ENCODE measurements around the gene ANAPC13.

Gene ANAPC13, protein sequence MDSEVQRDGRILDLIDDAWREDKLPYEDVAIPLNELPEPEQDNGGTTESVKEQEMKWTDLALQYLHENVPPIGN

DNA sequence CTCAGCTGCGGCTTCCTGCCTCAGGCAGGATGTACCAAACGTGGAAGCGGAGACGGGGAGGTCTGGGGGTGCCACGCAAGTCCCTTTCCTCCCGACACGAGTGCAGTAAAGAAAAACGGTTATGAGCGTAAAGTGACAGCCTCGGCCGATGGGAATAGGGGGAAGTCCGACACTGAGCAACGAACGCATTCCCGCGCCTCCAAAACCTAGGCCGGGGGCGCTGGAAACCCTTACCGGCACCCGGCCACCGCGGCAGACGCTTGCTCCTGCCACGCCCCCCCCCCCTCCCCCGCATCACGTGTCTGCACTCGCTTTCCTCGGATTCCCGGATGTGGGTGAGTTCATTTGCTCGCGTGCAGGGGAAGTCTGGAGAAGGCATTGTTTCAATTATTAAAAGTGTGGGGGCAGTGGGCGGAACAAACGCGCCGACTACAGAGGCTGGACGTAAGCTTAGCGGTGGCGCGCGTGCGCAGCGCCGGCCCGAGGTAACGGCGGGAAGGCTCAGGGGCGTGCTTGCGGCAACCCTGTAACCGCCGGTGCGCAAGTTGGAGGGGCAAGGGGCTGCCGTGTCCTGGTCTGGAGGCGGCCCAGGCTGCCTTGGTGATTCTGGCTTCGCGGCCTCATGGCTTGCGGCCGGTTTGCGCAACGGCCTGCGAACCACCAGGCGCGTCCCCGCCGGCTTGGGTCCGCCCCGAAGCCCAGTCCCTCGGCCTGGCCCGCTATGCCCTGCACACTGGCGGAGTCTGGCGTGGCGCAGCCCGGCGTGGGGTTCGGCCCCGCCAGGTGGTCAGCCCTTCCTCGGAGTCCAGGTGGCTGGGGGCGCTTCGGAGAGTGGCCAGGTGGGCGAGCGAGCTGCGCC lies at the start of gene ANAPC13, which contains the start of gene CEP63:
Gene ANAPC13, minus strand, starts transcription at position 268 of the 859 bp plus-strand sequence. CDS start 3,081 bp downstream, outside the sequence.
Gene CEP63, plus strand, starts transcription at position 340 of the 859 bp plus-strand sequence. CDS start 9,264 bp downstream, outside the sequence.
- peak; percentile 90 for DNase-seq (ENCODE audit: low read depth)

DNA sequence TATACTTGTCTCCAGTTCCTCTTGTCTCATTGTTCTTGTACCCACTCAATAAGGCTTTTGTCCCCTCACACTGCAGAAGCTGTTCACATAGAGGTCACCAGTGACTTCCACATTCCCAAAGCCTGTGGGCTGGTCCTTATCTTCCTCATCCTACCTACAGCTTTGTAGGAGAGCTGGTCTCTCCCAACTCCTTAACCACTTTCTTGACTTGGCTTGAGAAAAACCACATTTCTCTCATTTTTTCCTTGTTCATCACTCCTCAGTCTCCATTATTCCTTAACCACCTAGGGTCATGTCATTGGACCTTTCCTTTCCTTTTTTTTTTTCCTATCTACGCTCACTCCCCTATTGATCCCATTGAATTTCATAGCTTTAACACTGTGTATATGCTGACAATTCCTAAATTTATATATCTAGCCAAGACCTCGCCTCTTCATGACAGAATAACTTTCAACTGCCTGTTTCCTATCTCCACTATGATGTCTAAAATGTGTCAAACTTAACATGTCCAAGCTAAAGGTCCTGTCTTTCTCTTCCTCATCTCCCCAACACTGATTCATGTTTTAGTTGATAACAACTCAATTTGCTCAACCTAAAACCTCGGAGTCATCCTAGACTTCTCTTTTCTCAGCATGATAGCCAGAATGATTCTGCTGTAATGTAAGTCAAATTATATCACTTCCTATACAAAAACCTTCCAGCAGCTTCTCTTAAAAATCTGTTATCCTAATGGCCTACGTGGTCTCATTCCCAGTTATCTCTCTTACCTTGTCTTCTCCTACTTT lies 49.6 kb upstream of the ANAPC13 start:
- no peak for DNase-seq (ENCODE audit: low read depth)

DNA sequence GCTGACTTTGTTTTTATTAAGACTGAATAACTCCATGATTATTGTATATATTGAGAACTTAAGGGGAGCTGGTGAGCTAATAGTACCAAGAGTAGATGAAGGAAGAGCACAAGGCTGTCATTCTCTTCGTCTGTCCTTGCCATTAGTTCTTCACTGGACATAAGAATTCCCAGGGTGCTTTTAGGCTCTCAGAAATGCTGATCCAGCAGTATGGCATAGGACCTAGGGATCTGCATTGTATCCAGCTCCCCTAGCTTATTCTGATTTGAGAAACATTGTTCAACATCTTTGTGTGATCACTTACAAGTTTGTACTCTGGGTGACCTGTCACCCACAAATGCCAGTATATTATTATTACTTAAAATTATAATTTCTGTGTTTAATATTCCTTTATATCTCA lies 47.7 kb upstream of the ANAPC13 start:
- no peak for DNase-seq (ENCODE audit: low read depth)

DNA sequence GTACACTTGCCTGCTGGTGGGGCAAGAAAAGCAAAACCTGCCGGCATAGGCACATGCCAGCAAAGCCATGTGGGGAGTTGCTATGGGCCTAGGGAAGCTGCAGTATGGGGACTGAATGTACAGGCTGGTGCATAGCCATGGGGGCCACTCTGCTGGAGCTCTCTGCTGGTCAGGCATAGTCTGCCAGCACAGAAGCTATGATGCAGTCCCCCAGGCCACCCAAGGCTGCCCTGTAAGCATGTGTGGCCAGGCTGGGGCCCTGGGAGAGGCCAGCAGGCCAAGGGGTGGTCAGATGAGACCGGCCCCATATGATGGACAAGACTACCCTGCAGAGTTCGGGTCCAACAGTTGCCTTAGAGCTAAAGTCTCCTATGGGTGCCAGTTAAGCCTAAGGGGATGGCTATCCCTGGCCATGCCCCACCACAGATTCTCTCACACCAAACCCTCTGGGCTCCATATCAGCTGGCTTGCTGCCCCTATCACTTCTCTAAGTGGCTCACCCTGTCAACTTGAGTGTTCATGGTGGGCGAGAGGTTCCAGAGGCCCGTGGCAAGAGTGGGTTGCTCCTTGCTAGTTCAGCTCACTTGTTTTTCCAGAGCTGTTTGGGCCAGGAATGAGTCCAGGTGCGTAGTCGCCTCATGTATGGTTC lies 41.9 kb upstream of the ANAPC13 start:
- no peak for DNase-seq (ENCODE audit: low read depth)

DNA sequence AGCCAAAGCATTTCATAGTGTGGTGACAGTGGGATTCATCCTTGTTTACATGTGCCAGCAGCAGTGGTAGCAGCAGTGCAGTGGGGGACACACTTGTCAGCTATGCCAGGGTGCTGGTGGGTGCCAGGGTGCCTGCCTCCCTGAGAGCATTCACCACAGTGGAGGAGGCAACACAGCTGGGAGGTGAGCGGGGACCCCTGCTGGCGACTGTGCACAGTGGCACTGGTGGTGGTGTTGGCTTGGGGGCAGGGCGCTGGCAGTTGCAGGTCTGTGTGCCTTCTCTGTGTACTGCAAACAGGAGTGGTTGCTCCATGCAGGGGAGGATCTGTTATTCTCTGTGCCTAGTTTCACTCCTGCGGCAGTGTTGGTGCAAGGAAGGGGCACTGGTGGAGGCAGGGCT lies 41.3 kb upstream of the ANAPC13 start:
- DNase-seq (ENCODE audit: low read depth), result no peak

DNA sequence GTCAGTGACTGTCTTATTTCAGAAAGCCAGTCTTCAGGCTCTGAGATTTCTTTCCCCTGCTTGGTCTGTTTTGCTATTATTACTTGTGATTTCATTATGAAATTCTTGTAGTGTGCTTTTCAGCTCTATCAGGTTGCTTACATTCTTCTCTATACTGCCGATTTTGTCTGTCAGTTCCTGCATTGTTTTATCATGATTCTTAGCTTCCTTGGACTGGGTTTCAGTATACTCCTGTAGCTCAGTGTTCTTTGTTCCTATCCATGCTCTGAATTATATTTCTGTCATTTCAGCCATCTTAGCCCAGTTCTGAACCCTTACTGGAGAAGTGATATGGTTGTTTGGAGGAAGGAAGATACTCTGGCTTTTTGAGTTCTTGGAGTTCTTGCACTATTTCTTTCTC lies 40.5 kb upstream of the ANAPC13 start:
- DNase-seq (ENCODE audit: low read depth), result no peak

DNA sequence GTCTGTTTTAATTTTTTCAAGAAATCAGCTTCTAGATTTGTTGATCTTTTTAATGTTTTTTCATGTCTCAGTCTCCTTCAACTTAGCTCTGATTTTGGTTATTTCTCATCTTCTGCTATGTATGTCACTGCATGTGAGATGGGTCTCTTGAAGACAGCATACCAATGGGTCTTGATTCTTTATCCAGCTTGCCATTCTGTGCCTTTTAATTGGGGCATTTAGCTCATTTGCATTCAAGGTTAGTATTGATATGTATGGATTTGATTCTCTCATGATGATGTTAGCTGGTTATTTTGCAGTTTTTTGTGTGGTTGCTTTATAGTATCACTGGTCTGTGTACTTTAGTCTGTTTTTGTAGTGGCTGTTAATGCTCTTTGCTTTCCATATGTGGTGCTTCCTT lies 39.5 kb upstream of the ANAPC13 start:
- DNase-seq (ENCODE audit: low read depth), result no peak

DNA sequence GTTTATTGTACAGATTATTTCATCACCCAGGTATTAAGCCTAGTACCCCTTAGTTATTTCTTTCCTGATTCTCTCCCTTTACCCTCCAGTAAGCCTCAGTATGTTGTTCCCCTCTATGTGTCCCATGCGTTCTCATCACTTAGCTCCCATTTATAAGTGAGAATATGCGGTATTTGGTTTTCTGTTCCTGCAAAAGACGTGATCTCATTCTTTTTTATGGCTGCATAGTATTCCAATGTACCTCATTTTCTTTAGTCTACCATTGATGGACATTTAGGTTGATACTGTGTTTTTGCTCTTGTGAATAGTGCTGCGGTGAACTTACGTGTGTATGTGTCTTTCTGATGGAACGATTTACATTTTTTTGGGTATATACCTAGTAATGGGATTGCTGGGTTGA lies 36.8 kb upstream of the ANAPC13 start:
- DNase-seq (ENCODE audit: low read depth), result no peak

DNA sequence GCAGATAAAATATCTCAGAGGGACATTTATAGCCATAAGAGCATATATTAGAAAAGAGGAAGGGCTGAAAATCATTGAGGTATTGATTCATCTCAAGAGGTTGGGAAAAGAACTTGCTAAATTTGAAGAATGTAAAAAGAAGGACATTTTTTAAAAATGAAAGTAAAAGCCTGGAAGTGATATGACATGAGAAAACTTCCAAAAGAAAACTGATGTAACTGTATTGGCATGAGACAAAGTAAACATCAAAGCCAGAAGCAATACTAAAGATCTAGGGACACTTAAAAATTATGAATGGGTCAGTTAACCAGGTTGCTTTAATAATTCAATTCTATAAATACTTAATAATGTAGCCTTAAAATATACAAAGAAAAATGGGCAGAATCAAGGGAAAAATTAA lies 32.0 kb upstream of the ANAPC13 start:
- DNase-seq (ENCODE audit: low read depth), result no peak

DNA sequence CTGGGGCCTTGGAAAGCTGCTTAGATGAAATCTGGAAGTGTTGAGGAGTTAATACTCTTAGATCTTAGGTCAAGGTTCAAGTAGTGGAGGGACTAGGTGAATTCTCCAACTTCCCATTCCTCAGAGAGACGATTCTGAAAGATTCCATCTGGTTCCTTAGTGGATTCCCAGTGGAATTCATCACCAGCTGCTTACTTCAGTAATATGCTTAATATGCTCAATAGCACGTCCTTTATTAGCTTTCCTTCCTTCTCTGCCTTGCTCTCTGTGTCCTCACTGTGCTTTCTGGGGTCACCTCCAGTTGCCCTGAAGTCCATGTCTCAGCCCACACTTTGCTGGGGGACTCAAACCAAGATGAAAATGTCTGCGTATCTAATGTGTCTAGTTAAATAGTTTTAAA lies 31.1 kb upstream of the ANAPC13 start:
- no peak for DNase-seq (ENCODE audit: low read depth)

DNA sequence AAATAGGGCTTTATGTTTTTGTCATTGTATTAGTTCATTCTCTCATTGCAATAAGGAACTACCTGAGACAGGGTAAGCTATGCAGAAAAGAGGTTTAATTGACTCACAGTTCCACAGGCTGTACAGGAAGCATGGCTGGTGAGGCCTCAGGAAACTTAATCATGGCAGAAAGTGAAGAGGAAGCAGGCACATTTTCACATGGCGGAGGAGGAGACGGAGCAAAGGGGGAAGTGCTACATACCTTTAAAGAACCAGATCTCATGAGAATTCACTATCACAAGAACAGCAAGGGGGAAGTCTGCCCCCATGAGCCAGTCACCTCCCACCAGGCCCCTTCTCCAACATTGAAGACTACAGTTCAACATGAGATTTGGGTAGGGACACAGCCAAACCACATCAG lies 25.7 kb upstream of the ANAPC13 start:
- no peak for DNase-seq (ENCODE audit: low read depth)

DNA sequence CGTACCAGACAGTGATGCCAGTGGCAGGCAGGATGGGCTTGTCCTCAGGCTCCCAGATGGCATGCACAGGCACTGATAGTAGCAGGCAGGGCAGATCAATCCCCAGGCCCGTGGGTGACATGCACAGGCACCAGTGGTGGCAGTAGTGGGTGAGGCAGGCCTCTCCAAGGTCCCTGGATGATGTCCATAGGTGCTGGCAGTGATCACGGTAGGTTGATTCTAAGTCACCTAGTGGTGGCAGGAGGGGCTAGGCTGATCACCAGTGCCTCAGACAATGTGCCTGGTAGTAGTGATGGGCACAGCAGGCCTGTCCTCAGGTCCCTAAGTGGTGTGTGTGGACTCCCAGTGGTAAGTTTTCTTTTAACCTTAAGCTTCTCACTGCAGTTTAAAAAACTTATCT lies 19.7 kb upstream of the ANAPC13 start:
- DNase-seq (ENCODE audit: low read depth), result no peak

DNA sequence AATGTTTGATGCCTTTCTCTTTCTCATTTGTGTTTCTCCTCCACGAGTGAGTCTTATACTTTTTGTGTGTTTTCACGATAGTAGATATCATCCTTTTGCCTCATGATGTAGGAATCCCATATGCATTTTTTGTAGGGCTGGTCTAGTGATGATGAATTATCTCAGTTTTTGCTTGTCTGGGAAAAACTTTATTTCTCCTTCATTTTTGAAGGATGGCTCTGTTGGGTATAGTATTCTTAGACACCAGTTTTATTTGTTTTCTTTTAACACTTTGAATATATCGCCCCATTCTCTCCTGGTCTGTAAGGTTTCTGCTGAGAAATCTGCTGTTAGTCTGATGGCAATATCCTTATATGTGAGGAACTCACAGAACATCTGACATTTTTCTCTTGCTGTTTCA lies 18.3 kb upstream of the ANAPC13 start:
- no peak for DNase-seq (ENCODE audit: low read depth)

DNA sequence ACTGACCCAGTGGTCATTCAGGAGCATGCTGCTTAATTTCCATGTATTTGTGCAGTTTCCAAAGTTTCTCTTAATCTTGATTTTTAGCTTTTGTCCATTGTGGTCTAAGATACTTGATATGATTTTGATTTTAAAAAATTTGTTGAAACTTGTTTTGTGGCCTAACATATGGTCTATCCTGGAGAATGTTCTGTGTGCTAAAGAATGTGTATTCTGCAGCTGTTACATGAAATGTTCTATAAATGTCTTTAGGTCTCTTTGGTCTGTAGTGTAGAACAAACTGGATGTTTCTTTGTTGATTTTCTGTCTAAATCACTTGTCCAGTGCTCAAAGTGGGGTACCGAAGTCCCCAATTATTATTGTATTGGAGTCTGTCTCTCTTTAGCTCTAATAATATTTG lies 17.5 kb upstream of the ANAPC13 start:
- DNase-seq (ENCODE audit: low read depth), result no peak

DNA sequence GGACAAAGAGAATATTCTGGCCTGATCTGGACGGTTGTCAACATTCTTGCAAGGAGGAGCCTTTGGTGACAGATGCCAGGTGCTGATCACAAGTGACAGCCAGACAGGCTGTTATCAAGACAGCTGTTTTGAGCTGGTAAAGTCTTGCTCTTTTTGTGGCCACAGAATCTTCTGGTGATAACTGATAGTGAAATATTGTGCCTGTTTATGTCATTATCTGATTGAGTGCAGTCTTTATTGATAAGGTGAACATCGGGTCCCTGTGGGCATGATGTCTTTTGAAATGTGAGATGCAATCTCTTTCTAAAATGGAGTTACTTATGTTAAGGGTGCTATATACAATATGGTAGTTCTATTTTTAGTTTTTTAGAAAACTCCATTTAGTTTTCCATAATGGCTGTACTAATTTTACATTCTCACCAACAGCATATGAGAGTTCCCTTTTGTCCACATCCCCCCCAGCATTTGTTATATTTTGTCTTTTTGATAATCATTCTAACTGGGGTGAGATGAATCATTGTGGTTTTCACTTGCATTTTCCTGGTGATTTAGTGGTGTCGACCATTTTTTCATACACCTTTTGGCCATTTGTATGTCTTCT lies 10.8 kb upstream of the ANAPC13 start:
- DNase-seq (ENCODE audit: low read depth), result no peak

DNA sequence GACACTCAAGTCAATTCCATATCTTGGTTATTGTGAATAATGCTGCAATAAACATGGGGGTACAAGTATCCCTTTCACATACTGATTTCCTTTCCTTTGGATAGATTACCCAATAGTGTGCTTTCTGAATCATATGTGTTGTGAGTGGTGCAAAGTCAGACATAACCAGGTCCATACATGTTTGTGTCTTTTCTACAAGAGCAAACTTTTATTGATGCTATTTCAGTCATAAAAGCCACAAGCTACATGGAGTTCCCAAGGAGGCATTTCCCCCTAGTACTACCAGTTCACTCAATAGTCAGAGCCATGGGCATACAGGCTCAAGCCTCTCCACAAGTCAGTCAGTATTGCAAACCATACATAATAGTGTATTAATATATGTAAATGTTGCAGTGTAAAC lies 10.2 kb upstream of the ANAPC13 start:
- DNase-seq (ENCODE audit: low read depth), result no peak

DNA sequence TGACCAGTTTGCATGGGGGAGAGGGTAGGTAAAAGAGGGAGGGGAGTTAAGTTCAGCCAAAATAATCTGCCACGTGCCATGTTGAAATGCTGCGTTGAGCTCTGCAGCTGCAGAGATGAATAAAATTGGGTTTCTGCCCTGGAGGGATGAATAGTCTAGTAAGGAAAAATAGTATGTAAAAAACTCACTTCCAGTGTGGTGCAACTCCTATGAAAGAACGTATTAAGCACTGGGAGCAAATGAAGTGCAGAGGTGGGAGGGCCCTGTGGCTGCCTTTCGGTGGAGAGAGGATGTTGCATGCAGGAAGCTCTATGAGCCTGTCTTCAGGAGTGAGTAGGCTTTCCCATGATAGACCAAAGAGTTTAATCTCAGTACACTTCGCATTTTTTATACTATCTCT lies 8.7 kb upstream of the ANAPC13 start:
- DNase-seq (ENCODE audit: low read depth), result no peak

DNA sequence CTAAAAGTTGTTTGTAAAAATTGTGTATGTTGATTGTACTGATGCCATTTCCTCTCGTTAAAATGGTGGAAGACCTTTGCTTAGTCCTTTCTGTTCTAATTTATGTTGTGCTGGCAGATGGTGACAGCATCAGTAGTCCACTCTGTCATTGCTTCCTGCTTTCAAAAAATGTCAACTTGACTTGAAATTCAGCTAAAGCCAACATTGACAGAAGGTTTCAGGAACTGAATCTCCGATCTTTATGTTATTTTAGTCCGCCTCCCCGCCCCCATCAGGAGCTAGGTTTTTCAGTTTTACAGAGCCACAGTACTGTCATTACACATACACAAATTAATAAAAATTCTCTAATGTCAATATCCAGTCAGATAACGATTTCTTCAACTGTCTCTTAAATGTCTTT lies 1.6 kb upstream of the ANAPC13 start:
- DNase-seq (ENCODE audit: low read depth), result no peak

DNA sequence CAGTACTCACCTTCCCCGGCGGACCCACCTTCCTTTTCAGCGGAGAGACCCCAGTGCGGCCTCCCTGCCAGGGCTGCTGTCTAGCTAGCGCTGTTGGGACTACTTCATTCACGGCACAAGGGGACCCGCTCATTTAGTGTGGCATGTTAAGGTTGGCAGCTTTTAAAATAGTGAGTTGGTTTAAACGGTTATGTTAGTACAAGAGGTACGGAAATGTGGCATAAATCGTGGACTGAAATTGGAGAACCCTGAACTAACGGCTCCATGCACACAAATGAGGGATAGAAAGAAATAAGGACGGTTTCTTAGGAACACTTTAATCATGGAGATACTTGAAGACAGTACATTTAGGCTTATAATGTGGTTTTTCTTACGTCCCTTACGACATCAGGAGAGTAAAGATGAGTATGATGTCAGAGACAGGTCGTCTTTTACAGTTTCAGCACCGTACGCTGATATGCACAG lies 824 bp upstream of the ANAPC13 start:
- DNase-seq (ENCODE audit: low read depth), result no peak

DNA sequence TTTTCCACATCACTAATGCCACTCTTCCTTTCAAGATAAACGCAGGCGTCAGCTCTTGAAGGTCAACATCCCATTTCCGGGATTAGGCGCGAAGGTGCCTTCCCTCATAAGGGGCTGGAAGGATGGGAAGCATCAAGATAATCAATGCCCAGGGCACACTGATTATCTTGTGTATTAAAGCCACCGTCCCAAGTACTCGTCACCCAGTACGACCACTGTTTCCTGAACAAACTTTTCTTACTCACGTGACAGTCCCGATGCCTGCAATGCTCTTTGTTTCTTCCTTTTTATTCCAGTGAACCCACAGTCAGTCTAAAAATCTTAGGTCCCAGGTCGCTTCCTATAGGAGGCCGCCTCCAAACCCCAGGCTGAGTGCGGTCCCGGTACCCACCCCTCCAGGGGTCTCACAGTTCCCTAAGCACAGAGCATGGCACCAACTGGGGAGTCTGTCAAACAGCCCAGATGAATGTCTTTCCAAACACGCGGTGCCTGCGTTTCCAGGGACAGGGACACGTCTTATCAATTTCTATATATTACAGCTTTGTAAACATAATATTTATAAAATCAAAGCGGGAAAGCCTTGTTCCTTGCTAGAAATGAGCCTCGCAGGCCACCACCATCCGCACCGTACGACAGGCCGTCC lies 589 bp downstream of the ANAPC13 start:
- DNase-seq (ENCODE audit: low read depth), result no peak

DNA sequence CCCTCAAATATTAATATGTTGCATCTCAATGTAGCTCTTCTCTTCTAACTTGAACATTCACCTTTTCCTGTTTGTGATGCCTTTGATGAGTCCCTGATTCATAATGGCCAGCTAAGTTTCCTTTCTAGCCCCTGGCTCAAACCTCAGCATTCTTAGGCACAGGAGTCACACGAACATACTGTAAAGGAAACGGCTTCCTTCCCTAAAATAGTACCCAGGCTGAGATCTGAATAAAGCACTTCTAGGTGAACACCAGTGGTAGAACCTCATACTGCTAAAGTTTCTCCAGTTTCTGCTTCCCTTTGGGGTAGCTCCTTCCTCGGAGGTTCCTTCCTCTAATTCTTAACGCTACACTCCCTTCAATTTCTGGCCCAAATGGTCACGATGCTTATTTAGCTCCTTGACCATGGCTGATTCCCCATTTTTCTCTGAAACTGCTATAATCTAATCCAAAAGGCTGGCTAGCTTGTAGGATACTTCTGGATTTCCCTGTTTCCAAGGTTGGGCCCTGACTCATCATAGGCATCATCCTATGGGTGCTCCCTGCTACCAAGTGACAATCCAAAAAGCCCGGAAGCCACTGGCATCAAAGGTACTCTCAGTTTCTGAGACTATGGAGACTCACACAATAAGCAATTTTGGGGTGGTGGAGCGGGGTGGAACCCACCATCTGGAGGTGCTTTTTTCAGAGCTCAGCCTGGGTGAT lies 2.4 kb downstream of the ANAPC13 start:
- no peak for DNase-seq (ENCODE audit: low read depth)
